Ecto neural progenitor cell (in vitro differentiated cells): ENCODE results near the gene EIF2AK3.
"Not testable (repeated sequence)": the region's sequence is repeated elsewhere in the genome, so short reads cannot be mapped to it uniquely, and the experiment has no call there.

Experiments used
- DNase-seq: peaks from one replicate; pipeline ENCODE4 v3.0.0-alpha.2; 2018; ENCODE audit warnings: low spot score

Gene EIF2AK3

DNA sequence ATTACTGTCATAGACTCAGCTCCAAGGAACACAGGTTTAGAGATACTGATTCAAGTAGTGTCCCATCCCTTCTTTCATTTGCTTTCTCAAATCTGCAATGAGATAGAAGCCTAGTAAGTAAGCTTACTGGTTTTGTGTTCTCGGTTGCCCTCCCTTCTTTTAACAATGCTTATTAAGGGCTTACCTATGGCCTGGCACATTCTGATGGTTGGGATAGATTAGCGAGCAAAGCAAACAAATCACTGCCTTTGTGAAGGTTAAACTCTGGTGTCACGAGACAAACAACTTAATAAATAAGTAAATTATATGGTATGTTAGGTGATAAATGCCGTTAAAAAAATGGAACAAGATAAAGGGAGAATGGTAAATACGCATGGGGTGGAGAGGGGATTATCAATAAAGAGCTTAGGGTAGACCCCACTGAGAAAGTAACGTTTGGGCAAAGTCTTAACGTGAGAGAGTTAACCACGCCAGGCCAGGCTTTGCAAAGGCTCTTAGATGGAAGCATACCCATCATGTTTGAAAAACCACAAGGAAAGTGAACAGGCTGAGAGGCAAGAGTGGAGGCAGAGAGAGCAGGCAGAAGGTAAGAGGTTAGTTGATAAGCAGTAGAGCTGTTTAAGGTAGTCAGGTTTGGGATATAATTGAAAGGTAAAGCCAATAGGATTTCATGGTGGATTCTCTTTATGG lies 31.0 kb downstream of the EIF2AK3 start:
- peak; percentile 51 for DNase-seq

DNA sequence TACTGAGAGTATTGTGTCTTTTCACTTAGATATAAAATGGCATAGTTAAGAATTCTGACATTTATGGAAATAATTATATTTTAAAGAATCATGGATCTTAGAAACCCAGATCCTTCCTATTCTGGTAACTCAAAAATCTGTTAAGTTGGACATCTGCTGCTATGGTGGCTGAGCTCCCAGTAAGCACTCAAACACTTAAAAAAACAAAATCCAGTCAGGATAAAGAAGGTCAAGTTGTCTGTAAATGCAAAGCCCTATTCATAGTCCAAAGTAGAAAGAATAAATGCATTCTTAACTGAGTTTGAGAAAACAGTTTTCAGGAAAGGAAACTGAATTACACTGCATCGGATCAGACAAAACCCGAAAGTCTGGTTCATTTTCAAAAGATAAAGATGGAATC lies 35.6 kb downstream of the EIF2AK3 start:
- no peak for DNase-seq

DNA sequence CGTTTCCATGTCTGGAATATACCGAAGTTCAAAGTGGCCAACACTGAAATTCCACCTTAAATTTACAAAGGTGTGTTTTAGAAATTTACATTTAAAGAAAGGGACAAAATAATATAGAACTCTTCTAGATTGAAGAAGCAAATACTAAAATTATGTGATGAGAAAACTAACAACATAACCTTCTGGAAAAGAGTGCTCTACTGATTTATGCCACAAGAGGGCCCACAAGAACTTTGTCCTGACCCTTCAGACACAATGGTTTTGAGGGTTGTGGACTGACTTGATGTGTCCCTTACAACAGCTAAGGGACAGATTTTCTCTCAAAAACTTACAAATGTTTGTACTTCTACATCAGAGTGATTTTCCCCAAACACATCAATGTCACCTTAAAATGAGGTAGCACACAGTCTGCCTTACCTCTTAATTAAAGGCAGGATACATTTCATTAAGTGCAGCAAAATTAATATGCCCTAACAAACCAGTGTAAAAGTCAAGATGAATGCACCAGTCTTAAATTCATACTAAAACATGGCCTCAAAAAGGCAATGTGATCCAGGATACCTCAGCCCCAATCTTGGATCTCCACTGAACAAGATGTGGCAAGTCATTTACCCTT lies 36.2 kb downstream of the EIF2AK3 start:
- DNase-seq, result no peak

DNA sequence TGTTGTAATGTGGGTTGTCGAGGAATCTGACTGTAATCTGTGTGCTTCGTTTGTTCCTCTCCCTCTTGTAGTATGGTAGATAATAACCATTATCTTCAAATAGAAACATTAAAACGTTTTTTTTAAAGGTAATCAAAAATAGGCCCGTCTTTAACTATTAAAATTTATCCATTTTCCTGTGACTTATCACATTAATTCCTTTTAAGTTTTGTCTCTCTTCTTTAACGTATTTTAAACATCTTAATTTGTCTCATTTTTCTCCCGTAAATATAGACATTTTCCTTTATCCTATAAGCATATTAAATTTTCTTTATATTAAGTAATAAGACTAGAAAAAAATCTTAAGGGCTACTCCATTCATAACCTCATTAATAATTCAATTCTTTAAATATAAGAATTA lies 41.3 kb downstream of the EIF2AK3 start:
- no peak for DNase-seq

DNA sequence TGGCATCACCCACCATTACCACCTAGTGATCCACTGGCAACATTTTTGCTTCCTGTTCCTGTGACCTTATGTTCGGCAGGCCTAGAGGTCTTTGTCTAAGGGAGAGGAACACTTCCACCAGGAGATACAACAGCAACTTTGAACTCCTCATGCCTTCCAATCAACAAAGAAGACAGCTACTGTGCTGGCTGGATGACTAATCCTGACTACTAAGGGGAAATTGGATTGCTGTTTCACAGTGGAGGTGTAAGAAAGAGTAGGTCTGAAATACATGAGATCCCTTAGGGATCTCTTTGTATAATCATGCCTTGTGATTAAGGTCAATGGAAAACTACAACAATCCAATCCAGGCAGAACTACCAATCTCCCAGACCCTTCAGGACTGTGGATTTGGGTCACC lies 45.2 kb downstream of the EIF2AK3 start:
- no peak for DNase-seq

DNA sequence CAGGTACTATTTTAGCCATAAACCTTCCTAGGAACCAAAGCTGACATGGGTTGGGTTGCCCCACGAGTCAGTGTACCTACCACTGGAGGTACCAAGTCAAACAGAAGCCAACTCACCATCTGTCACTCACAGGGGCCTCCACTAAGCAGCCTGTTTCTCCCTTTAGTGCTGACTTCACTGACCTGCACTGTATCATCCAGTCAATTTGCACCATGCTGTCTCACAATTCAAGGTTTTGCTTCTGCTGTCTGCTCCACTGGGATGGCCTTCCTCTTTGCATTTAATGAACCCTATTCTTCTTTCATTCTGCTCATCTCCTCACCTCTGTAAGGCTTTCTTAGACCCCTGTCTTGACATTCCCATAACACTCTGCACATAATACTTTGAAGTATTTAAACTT lies 47.2 kb downstream of the EIF2AK3 start:
- DNase-seq, result no peak

DNA sequence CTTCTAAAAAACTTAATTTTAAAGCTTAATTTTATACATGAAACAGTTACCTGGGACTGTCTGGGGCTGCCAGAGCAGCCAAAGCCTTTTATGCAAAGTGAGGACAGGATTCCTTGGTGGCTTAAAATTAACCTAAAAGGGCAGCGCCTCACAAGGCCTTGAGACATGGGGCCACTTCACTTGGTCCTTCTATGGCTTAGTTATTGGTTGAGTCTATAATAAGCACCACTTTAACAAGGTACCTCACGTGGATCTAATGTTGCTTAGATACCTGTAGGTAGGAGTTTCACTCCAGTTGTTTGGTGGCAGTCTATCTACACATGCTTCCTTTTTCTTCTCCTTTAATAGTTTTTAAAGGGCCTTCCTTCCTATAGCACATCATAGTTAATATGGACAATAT lies 51.6 kb downstream of the EIF2AK3 start:
- no peak for DNase-seq

DNA sequence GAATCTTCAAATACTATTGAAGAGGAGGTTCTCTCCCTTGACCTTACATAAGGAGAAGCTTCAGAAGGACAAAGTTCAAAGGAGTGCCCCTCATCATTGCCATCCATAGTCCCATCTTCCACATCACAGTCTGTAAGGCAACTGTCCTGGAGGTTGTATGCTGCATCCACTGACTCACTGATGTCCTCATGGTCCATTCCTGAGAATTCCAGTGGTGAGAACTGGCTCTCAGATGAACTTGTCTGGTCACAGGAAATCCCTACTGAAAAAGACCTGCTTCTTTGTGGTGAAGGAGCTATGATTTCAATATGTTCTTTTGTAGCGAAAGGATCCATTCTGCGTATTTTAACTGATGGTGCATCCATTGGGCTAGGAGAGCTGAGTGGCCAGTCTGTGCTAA lies 52.2 kb downstream of the EIF2AK3 start:
- DNase-seq, result no peak

DNA sequence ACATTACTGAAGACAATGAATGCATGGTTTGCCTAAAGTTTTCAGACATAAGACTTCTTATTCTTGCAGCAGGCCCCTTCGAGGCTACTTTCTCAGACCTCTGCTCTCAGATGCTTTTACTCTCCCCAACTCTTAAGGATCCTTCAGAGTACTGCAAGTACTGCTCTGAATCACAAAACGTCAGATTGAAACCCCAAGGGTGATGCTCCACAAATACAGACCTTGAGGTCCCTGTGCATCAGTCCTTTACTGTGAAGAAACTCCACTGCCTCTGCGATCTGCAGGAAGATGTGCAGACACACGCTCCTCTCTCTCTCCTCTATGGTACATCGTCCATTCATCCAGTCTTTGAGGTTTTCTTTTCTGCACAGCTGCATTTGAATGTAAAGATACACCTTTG lies 52.8 kb downstream of the EIF2AK3 start:
- no peak for DNase-seq

DNA sequence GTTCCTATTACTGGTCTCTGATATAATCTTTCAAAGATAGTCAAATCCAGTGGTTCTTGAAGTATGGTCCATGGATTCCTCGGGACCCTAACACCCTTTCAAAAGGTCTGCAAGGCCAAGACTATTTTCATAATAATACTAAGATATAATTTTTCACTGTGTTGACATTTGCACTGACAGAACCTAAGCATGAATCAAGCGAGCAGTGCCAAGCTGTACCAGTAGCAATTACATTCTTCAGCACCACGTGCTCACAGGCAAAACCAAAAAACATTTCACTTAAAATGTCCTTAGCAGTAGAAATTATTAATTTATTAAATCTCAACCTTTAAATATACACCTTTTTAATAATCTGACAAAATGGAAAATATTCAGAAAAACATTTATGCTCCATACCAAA lies 59.1 kb downstream of the EIF2AK3 start:
- DNase-seq, result no peak

DNA sequence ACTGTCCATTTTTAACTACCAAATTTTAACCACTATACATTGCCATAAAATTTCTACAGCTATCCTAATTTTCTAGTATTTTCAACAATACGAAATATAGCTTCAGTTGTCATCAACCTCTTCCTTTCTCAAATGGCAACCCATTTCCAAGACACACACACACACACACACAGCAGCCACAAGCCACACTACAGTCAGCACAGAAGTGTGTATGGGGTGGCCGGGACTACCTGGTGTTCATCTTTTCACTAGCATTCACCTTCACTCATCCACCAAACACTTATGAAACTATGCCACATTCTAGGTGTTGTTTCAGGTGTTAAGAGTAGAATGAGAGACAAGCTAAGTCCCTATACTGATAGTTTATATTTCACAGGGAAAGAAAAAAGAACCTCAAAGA lies 62.9 kb downstream of the EIF2AK3 start:
- no peak for DNase-seq

DNA sequence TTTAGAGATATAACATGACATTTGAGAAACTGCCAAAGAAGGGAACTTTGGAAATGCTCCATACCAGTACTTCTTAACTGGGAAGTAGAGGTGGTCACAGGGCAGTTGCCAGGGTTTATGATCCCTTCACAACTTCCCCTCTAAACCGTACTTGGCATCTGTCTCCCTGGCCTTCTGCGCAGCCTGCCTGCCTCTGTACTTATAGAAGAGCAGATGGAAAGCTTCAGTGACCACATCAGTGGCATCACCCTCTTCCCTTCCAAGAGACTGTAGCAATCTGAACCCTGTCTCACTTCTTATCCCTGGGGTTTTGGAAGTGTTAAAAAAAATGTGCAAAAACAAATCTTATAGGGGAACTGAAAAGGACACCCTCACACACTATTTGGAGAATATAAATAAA lies 64.1 kb downstream of the EIF2AK3 start:
- no peak for DNase-seq

DNA sequence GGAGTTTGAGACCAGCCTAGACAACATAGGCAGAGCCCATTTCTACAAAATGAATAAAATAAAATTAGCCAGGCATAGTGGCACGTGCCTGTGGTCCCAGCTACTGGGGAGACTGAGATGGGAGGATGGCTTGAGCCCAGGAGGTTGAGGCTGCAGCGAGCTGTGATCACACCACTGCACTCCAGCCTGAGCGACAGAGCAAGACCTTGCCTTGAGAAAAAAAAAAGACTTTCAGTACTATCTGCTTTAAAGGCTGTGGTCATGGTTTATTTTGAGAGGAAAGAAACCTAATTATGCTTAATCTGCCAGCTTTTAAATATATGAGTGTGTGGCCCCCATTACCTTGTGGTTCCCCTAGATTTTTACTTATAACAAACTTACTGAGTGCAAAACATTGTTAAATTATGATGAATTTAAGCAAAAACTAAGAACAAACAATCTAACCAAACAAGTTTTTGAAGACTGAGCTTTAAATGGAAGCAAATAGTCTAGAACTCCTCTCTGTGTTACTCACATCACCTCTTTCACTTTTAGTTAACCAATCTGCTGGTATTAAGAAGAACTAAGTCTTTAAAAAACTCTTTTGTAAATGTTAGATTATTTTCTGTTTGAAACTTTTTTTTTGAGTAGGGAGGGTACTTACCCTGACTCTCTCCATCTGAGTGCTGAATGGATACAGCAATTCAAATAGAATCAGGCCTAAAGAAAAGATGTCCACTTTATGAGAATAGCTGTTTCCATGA lies 65.4 kb downstream of the EIF2AK3 start:
- DNase-seq, result no peak

DNA sequence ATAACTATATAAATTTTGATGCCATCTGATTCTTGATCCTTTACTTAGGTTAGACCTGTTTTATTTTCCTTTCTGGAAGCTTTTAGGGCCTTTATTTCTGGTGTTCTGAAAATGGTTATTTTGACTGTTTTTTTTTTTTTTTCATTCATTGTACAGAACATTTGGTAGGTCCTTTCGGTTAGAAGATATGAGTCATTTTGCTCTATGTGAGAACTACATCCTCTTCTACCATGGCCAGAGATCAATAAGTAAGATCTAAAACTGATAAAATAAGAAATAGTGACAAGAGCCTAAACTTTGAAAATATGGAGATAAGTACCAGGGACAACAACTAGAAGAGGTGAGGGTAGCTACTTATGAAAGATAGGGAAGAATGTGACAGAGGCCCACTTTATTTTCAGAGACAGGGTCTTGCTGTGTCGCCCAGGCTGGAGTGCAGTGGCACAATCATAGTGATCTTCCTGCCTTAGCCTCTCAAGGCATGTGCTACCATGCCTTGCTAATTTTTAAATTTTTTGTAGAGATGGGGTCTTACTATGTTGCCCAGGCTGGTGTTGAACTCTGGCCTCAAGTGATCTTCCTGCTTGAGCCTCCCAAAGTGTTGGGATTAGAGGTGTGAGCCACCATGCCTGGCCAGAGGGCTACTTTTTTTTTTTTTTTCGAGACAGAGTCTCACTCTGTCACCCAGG lies 66.5 kb downstream of the EIF2AK3 start:
- no peak for DNase-seq

DNA sequence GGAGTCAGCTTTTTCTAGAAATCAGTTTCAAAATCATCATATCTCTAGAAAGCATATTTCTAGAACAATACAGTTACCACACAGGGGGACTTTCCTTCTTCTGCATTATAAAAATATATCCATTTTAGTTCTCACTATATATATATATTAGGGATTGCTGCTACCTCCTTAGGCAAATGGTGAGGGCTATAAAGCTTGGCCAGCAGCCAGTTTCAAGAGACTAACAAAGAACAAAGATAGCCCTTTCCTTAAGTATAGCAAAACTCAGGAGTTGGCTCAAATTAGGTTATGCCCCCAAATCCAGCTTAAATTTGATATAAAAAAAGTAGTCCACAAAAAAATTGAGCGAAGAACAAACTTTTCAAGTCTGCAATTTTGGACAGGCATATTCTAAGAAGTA lies 70.0 kb downstream of the EIF2AK3 start:
- DNase-seq, result no peak

DNA sequence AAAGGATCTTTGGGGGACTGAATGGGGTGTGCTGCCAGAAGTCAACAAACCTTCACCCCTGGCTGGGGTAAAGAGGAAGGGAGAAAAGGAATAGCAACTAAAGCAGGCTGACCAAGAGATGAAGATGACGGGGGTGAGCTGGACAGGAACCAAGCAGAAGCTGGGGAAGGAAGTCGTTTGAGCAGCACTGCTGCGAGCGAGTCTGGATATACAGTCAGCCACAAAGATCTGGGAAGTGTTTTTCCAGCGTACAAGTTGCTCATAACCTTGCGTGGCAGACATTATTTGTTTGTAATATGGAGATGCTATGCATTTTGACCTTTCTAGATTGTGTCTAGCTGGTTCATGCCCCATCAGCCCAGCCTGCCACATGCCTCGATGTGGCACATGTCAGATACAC lies 71.2 kb downstream of the EIF2AK3 start:
- no peak for DNase-seq

DNA sequence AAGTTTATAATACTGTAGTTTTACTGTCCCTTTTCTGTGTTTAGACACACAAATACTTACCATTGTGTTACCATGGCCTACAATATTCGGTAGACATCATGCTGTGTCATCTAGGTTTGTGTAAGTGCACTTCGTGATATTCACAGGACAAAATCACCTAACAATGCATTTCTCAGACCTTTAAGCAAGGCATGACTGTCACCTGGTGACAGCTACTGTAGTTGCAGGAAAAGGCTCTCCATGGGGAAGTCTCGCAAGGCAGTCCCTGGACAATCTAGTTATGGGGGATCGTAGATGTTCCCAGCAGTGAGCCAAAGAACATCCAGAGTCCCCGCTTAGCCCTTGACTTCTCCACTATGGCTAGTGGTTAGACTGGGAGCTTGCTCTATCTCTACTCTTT lies 73.1 kb downstream of the EIF2AK3 start:
- no peak for DNase-seq

DNA sequence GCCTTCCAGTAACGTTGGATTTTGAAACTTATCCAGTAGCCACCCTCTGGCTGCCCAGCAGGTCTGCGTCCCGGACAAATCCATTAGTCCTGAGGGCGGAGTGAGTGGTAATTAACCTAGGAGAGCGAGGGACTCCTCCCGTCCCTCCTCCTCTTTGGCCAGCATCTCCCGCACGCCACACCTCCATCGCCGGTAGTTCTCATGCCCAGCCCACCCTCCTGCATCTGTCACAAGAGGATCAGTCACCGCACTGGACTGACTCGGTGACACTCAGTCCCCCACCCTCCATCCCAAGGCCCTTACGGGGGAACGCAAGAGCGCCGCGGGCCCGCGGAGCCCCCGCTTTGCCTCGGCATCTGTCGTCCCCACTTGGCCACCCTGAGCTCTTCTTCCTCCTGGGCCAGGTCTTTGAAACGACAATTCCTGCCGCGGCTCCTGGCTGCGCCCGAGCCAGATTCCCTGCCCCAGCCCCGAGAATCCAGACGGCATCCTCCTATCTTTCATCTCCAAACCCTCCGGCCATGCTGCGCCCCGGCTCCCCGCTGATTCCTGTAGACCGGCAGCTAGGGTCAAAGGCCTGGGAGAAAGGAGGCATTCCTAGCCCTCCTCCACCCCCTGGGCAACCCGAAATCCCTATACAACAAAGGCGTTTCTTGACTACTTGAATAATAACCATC lies 77.5 kb downstream of the EIF2AK3 start:
- DNase-seq, result peak; percentile 86

DNA sequence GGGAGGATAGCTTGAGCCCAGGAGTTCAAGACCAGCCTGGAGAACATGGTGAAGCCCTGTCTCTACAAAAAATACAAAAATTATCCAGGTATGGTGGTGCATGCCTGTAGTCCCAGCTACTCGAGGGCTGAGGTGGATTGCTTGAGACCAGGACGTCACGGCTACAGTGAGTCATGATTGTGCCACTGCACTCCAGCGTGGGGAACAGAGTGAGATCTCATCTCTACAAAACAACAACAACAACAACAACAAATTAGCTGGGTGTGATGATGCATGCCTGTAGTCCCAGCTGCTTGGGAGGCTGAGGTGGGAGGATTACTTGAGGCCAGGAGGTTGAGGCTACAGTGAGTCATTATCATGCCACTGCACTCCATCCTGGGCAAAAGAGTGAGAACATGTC lies 81.0 kb downstream of the EIF2AK3 start:
- DNase-seq, result not testable (repeated sequence)

DNA sequence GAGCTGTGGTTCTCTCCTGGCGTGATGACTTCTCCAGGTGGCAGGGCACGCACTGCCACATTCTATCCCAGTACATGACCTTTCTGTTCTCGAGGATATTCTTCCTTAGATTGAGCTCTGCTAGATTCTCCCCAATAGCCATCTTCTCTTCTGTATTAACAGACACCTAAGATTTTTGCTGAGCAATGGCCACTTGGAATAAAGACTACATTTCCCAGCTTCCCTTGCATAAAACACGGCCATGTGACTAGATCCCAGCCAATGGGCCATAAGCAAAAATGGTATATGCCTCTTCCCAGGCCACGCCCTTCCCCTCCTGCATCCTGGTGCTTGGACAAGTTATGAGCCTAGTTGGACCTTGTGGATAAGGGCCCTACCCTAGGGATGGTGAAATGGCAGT lies 82.1 kb downstream of the EIF2AK3 start:
- no peak for DNase-seq

DNA sequence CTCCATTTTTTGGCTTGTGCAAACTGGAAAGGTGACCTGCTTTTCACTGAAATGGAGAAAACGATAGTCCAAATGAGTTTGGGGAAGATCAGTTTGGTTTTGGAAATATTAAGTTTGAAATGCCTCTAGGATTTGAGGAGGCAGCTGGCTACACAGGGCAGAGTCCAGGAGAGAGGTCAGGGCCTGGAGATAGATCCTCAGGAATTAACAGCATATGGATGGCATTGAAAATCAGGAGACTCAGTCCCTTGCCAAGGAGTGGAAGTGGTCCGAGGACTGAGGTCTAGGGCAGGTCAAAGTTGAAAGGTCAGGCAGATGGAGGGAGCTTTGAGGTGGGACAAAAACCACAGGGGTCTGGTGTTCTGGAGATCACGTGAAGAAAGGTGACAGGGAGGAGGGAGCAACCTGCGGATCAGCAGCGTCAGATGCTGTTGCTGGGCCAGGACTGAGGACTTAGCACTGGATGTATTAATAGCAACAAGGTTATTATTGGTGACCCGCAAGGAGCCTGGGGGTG lies 83.7 kb downstream of the EIF2AK3 start:
- DNase-seq, result no peak

DNA sequence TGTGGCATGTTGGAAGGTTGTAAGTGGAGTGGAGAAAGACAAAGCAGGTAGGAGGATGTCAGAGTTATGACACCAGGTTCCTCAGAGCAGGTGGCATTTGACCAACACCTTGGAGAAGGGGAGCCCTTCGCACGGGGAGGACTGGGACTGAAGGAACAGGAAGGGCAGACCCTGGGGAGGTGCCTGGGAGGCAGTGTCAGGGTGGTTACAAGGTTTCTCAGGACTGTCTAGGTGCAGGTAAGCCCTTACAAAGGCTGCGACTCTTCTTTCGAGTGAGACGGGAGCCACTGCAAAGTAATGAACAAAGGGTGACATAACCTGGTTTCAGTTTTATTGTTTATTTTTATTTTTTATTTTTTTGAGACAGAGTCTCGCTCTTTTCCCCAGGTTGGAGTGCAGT lies 84.6 kb downstream of the EIF2AK3 start:
- DNase-seq, result no peak
